Activated CD4-positive, alpha-beta memory T cell treated with anti-CD3 and anti-CD28 coated beads for 36 hours (primary cell): ENCODE measurements around the gene MORC3. TPM values are rescaled to one million over a fixed set of nuclear protein-coding genes. Genes with fewer than 3 reads are reported as not detected.

Source experiments
- CTCF ChIA-PET: fragments of 350-600 bp; sonication (Branson Sonifier 250); formaldehyde crosslinking; loops from one replicate; lab custom pipeline; 2021; ENCODE audit warnings: antibody characterized with exemption, inconsistent platforms; lab: Charles Lee
- POLR2A ChIA-PET: fragments of 350-600 bp; sonication (Branson Sonifier 250); formaldehyde crosslinking; loops from one replicate; lab custom pipeline; 2021; ENCODE audit warnings: antibody characterized with exemption; lab: Charles Lee
- DNase-seq: peaks from one replicate; pipeline ENCODE4 v3.0.0-alpha.2; 2020
- H3K27ac Mint-ChIP-seq: one replicate; pipeline ENCODE4 v1.8.0; 2021; ENCODE audit warnings: mixed read lengths
- H3K27me3 Mint-ChIP-seq: one replicate; pipeline ENCODE4 v1.8.0; 2021; ENCODE audit warnings: mixed read lengths
- H3K36me3 Mint-ChIP-seq: one replicate; pipeline ENCODE4 v1.8.0; 2021; ENCODE audit warnings: mixed read lengths
- H3K4me1 Mint-ChIP-seq: one replicate; pipeline ENCODE4 v1.8.0; 2021; ENCODE audit warnings: low read depth, mixed read lengths
- H3K4me3 Mint-ChIP-seq: one replicate; pipeline ENCODE4 v1.8.0; 2021; ENCODE audit warnings: mild to moderate bottlenecking, mixed read lengths
- H3K9me3 Mint-ChIP-seq: one replicate; pipeline ENCODE4 v1.8.0; 2021; ENCODE audit warnings: mixed read lengths
- intact Hi-C: fragments of 100-400 bp; cut with micrococcal nuclease; formaldehyde crosslinking; loops from one replicate; pipeline ENCODE4 v1.15.1; 2023
- total RNA-seq, 2 experiments: library from RNA; stranded (reverse); gene quantifications; one replicate each; pipeline ENCODE4 v1.2.3, GENCODE V29; 2021

MORC3 gene
- total RNA-seq, 2 experiments from 2014 or later = 27.7 to 30.0 TPM

DNA sequence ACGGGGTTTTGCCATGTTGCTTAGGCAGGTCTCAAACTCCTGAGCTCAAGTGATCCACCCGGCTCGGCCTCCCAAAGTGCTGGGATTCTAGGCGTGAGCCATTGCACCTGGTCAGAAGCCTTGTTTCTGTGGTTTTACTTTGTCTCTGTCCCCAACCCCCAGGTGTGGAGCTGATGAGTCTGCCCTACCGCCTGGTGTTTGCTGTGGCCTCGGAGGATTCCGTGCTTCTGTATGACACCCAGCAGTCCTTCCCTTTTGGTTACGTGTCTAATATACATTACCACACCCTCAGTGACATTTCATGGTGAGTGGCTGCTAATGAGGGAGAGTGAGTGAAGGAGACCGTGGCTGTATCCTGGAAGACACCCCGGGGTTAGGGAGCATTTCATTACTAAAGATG is 91.3 kb downstream of the MORC3 start:
- Mint-ChIP-seq H3K27me3 (no peaks in the 10 kb centered on the region), H3K4me3 (no peak overlapping the region), H3K9me3 (no peaks in the 10 kb centered on the region), H3K36me3 (peaks cover 57% of the 10 kb centered on the region), H3K27ac (no peak overlapping the region), H3K4me1 (no peaks in the 10 kb centered on the region)
- ChIA-PET POLR2A (no interaction called here), CTCF (no interaction called here)
- no peak for DNase-seq
- intact Hi-C loops = no loop called here

DNA sequence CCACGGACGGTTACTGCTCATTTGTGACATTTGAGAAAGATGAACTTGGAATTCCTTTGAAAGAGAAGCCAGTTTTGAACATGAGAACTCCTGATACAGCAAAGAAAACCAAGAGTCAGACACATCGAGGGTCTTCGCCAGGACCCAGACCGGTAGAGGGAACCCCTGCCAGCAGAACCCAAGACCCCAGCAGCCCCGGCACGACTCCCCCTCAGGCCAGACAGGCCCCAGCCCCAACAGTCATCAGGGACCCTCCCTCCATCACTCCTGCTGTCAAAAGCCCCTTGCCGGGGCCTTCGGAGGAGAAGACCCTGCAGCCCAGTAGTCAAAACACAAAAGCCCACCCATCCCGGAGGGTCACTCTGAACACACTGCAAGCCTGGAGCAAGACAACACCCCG is 92.9 kb downstream of the MORC3 start:
- Mint-ChIP-seq H3K9me3 (no peaks in the 10 kb centered on the region), H3K4me1 (no peaks in the 10 kb centered on the region), H3K27me3 (no peaks in the 10 kb centered on the region), H3K27ac (no peak overlapping the region), H3K4me3 (no peak overlapping the region), H3K36me3 (peaks cover 53% of the 10 kb centered on the region)
- POLR2A ChIA-PET = no interaction called here
- no peak for DNase-seq
- intact Hi-C loops = no loop called here
- CTCF ChIA-PET = no interaction called here

DNA sequence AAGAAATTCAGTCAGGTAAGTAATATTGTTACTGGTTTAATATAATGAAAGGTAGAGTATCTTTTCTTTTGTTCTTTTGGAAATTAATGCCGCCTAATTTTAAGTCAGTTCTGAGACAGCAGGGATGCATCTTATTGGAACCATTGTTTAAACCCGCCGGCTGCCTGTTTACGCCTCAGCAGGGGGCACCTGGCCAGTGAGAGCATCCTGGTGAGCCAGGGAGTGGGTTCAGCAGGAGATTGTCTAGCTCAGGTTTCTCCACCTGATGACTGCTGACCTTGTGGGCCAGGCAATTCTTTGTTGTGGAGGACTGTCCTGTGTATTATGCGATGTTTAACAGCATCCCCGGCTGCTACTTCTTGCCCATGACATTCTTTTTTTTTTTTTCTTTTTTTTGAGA is 95.4 kb downstream of the MORC3 start:
- Mint-ChIP-seq H3K4me1 (no peaks in the 10 kb centered on the region), H3K27me3 (no peaks in the 10 kb centered on the region), H3K4me3 (no peak overlapping the region), H3K27ac (no peak overlapping the region), H3K9me3 (no peaks in the 10 kb centered on the region), H3K36me3 (peaks cover 48% of the 10 kb centered on the region)
- ChIA-PET CTCF (no interaction called here), POLR2A (no interaction called here)
- intact Hi-C loops = no loop called here
- DNase-seq = no peak

DNA sequence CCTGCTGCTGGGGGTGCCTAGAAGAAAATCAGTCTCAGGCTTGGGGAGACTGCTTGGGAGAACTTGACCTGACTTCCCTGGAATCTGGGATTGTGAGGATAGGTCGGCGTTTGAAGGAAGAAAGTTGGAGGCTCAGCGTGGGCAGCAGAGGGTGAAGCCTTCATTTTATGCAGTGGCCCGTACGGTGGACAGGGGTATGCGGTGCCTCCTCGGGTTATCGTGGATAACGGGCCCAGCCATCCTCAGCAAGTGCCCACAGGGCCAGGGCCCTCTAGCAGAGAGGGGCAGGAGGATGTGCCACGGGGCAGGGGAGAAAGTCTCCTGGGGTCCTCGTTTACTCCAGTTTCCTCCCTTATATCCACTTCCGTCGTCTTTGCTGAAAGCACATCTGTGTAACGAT is 99.2 kb downstream of the MORC3 start:
- no peaks in the 10 kb centered on the region for H3K27me3 Mint-ChIP-seq
- H3K4me3 Mint-ChIP-seq = no peak overlapping the region
- no peak for DNase-seq
- H3K27ac Mint-ChIP-seq = no peak overlapping the region
- ChIA-PET CTCF (interaction anchor here (0.7 to 1.2 kb wide), 4 partner anchors 29 to 1334 kb away, joined by 3 to 4 read pairs (median 3); no protein-coding TSS in a partner anchor), POLR2A (no interaction called here)
- peaks cover 20% of the 10 kb centered on the region for H3K36me3 Mint-ChIP-seq
- intact Hi-C loops = no loop called here
- H3K4me1 Mint-ChIP-seq = no peaks in the 10 kb centered on the region
- no peaks in the 10 kb centered on the region for H3K9me3 Mint-ChIP-seq

DNA sequence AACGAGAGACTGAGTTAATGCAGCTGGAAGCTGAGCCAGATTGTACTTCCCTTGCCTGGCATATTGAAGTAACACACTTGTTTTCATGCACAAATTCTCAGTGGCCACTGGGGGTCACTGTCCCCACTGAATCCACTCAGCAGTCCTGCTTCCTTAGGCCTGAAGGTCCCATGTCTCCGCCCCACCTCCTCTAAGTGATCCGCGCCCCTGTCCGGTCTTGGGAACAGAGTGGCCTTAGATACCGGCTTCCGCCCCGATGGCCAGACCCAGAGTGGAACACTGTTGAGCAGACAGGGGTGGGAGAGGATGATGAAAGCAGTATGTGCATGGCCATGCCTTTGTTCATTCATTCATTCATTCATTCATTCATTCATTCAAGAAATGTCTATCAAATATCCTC is 100.0 kb downstream of the MORC3 start:
- POLR2A ChIA-PET = no interaction called here
- Mint-ChIP-seq H3K36me3 (peaks cover 19% of the 10 kb centered on the region), H3K4me3 (no peak overlapping the region), H3K4me1 (no peaks in the 10 kb centered on the region), H3K27me3 (no peaks in the 10 kb centered on the region), H3K9me3 (no peaks in the 10 kb centered on the region), H3K27ac (no peak overlapping the region)
- DNase-seq = peak; percentile 61
- intact Hi-C loops = loop anchor here (1.0 to 5.0 kb wide), 2 partner anchors 57 to 169 kb away; no protein-coding TSS in a partner anchor
- CTCF ChIA-PET = interaction anchor here (0.7 to 1.2 kb wide), 5 partner anchors 29 to 1335 kb away, joined by 3 to 4 read pairs (median 3); no protein-coding TSS in a partner anchor

DNA sequence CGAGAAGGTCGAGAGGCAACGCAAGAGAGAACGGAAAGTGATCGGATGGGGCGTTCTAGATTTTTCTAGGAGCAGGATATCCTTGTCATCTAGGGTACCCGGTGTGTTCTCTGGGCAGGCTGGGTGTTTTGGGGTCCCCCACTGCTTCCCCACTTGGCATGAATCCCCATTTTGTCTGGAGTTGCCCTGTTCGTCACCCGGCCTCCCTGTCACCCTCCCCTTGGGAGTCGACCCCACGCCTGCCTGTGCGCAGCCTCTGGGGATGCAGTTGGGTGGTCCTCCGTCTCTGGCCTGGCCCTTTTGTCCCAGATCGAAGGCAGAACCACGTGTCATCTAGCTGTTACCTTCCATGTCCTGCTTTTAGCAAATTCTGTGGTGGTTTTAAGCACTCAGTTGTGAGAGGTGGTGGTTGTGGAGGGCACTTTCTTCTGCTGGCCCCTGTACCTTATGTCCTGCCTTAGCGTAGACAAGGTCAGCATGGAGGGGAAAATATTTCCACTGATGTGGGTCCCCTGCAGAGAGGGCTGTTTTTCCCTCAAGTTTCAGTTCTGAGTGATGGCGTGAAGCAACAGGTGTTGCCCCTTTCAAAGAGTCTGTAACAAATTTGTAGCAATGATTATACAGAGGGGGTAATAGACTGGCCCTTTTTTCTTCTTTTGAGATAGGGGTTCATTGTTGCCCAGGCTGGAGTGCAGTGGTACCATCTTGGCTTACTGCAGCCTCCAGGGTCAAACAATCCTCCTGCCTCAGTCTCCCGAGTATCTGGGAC is 100.8 kb downstream of the MORC3 start:
- POLR2A ChIA-PET = no interaction called here
- no peak for DNase-seq
- CTCF ChIA-PET = interaction anchor here (1.0 kb wide), 2 partner anchors 9 to 167 kb away, joined by 3 to 5 read pairs; no protein-coding TSS in a partner anchor
- H3K27me3 Mint-ChIP-seq = no peaks in the 10 kb centered on the region
- no peaks in the 10 kb centered on the region for H3K4me1 Mint-ChIP-seq
- intact Hi-C loops = loop anchor here (1.0 to 5.0 kb wide), 2 partner anchors 57 to 169 kb away; no protein-coding TSS in a partner anchor
- H3K36me3 Mint-ChIP-seq = peaks cover 14% of the 10 kb centered on the region
- no peak overlapping the region for H3K4me3 Mint-ChIP-seq
- H3K27ac Mint-ChIP-seq = no peak overlapping the region
- no peaks in the 10 kb centered on the region for H3K9me3 Mint-ChIP-seq

DNA sequence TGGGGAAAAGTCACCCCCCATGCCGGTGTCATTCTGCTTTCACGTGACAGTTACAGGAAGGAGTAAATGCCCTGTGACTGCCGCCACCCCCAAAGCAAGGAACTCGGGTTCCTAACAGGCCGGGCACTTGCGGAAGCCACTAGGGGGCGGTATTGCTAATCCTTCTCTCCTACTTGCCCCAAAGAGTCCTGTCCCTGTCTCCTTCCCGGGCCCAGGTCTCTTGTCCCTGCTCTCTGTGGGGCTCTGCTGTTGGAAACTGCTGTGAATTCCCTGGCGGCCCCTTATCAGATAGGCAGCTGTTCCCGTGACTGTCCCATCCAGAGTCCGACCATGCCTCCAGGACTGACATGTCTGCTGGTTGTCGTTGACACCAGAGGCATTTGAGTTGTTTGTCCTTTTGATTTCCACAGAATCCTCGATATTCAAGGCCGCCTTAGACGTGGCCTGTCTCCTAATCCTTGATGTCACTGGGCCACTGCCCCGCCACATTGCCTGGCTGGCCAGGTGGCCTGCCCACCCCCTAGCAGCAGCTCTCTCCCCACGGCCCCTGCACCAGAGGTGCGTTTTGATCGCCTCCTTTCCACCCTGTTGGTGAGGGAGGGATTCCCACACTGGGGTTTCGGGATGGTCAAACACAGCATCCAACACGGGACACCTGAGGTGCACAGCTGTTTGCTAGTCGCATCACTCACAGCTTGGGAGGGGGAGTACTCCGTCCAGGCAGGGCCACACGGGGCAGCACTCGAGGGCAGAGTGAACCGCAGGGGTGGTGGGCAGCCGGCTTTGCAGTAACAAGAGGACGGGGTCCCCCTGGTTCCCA is 102.5 kb downstream of the MORC3 start:
- POLR2A ChIA-PET = interaction anchor here (0.5 kb wide), 1 partner anchor 44 kb away, joined by 3 read pairs; no protein-coding TSS in a partner anchor
- Mint-ChIP-seq H3K27me3 (no peaks in the 10 kb centered on the region), H3K36me3 (peaks cover 5% of the 10 kb centered on the region), H3K27ac (no peak overlapping the region), H3K9me3 (no peaks in the 10 kb centered on the region), H3K4me1 (no peaks in the 10 kb centered on the region), H3K4me3 (no peak overlapping the region)
- DNase-seq = peak; percentile 56
- CTCF ChIA-PET = interaction anchor here (1.0 to 1.2 kb wide), 4 partner anchors 8 to 280 kb away, joined by 3 to 6 read pairs (median 4); no protein-coding TSS in a partner anchor
- intact Hi-C loops = loop anchor here (5.0 kb wide), 1 partner anchor 55 kb away; no protein-coding TSS in a partner anchor

DNA sequence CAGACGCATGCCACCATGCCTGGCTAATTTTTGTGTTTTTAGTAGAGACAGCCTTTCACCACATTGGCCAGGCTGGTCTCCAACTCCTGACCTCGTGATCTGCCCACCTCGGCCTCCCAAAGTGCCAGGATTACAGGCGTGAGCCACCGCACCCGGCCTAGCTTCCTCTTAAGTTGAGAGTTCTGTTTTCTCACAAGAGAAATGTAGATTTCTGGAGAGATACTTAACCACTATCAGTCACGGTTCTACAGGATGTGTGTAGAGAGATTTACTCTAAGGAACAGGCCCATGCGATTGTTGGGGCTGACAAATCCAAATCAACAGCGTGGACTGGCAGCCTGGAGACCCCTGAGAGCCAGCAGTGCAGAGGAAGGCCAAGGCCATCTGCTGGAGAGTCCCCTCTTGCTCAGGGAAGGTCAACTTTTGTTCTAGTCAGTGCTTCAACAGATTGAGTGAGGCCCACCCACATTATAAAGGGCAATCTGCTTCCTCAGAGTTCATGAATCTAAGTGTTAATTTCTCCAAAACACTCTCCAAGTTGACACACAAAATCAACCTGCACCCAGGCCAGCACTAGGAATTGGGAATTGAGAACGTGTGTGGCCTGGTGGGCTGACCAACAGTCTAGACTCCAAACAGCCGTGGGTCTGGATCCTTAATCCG is 103.9 kb downstream of the MORC3 start:
- no peaks in the 10 kb centered on the region for H3K9me3 Mint-ChIP-seq
- POLR2A ChIA-PET = no interaction called here
- H3K36me3 Mint-ChIP-seq = peaks cover 2% of the 10 kb centered on the region
- no peak overlapping the region for H3K4me3 Mint-ChIP-seq
- intact Hi-C loops = loop anchor here (5.0 kb wide), 1 partner anchor 53 kb away; no protein-coding TSS in a partner anchor
- no peak overlapping the region for H3K27ac Mint-ChIP-seq
- no peak for DNase-seq
- no peaks in the 10 kb centered on the region for H3K27me3 Mint-ChIP-seq
- CTCF ChIA-PET = no interaction called here
- no peaks in the 10 kb centered on the region for H3K4me1 Mint-ChIP-seq

DNA sequence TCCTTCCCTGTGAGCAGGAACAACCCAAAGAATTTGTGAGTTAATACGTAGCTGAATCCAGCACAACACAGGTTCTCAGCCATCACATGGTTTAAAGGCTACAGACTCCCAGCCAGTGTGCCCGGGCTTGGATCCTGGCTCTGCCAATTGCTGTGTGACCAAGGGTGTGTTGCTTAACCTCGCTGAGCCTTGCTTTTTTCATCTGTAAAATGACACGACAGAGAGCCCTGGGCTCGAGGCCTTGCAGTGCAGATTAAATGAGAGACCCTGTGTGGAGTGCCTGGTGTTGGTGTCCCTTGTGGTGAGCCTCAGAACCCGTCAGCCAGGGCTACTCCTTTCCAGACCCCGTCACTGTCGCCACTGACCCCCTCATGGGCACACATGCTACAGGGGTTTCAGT is 104.6 kb downstream of the MORC3 start:
- H3K4me3 Mint-ChIP-seq = no peak overlapping the region
- H3K36me3 Mint-ChIP-seq = peaks cover 2% of the 10 kb centered on the region
- H3K27me3 Mint-ChIP-seq = no peaks in the 10 kb centered on the region
- no peak for DNase-seq
- H3K9me3 Mint-ChIP-seq = no peaks in the 10 kb centered on the region
- intact Hi-C loops = loop anchor here (5.0 kb wide), 1 partner anchor 53 kb away; no protein-coding TSS in a partner anchor
- CTCF ChIA-PET = no interaction called here
- POLR2A ChIA-PET = no interaction called here
- H3K27ac Mint-ChIP-seq = no peak overlapping the region
- H3K4me1 Mint-ChIP-seq = peaks cover under 1% of the 10 kb centered on the region

DNA sequence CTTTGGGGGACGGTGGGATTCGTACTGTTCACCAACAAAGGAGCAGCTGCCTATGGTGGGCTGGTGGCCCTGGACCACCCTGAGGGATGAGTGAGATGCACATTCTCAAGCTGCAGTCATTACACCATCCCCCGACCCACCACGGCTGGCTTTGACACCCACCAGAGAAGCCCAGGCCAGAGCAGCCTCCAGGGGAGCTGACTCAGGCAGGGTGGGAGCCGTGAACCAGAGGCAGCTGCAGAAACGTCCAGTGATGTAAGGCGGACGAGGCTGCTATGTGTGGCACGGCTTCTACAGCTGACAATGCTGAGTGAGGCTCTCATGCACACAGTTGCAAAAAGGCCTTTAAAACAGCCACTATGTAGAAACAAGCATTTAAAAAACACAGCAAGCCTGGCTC is 105.3 kb downstream of the MORC3 start:
- Mint-ChIP-seq H3K36me3 (no peaks in the 10 kb centered on the region), H3K9me3 (no peaks in the 10 kb centered on the region), H3K27me3 (peaks cover 4% of the 10 kb centered on the region), H3K27ac (no peak overlapping the region), H3K4me1 (peaks cover 7% of the 10 kb centered on the region), H3K4me3 (no peak overlapping the region)
- CTCF ChIA-PET = no interaction called here
- POLR2A ChIA-PET = no interaction called here
- no peak for DNase-seq
- intact Hi-C loops = no loop called here
